Forelimb muscle (tissue), 1 donor: ENCODE data around the gene GALNT17. TPM values are rescaled to one million over a fixed set of nuclear protein-coding genes. Genes with fewer than 3 reads are reported as not detected.
"Not testable (repeated sequence)": the region's sequence is repeated elsewhere in the genome, so short reads cannot be mapped to it uniquely, and the experiment has no call there.

Experiments used
- DNase-seq: peaks from one replicate; pipeline ENCODE4 v3.0.0-alpha.2; 2013; ENCODE audit warnings: low read depth
- polyA plus RNA-seq: library from polyadenylated mRNA; unstranded; fragments of 120-200 nt; gene quantifications from one replicate; pipeline ENCODE4 v1.2.1, GENCODE V29; 2013; ENCODE audit not compliant: insufficient read length

The GALNT17 gene
- polyA plus RNA-seq, 1 donor, result 35.4 TPM

DNA sequence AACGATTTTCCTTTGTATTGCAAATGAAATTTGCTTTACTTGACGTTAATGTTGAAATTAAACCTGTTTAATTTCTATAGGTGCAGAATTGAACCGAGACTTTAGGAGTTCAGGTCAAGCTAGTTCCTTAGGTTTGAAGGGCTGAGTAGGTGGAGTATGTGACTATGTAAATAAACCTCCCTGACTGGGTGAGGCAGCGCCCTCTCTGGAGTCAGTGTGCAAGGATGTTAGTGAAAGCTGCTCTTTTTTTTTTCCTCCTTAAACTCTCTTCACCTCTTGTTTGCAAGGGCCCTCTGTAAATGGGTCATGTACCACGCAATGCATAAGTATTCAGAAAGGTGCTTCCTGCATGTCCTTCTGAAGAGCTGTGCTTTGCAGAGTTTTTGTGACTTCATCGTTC, 33.8 kb downstream of the GALNT17 start:
- no peak for DNase-seq

GRCh38 chr7:71171476-71171875, 39.5 kb downstream of the GALNT17 start:
- DNase-seq, result peak; percentile 65

DNA sequence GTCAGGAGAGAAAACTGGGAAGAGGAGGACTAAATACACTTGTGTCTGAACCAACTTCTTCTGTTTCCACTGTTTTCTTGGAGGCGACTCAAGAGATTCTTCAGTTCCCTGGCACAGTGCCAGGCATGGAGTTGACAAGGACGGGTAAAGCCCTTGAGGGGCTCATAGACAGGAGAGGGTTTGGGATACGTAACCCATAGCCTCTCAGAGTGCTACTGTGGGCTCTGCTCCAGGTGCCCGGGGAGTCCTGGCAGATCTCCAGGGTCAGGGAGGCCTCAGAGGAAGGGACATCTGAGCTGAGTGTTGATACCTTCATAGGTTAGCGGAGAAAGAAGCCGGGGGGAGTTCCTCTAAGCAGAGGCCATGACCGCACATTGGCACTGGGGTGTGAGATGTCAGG, 42.0 kb downstream of the GALNT17 start:
- DNase-seq, result no peak

DNA sequence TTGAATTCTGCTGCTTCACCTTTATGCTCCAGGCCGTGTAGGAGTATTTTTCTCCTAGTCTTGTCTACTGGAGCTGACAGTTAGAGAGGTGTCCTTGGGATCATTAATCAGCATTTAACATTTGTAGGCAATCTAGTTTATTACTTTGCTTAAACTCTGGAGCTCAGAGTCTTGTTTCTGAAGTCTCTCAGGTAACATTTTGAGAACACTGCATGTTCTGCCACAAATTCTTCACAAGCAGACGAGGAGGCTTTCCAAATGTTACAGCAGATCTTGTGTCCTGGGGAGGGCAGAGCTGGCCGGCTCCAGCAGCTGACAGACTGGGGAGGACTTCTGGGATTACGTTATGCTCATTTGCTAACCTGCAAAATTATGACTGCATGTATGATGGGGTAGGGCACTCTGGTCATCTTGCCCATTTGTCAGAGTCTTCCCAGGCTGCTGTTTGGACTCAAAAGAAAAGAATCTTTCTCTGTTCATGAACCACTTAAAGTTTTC, 50.5 kb downstream of the GALNT17 start:
- DNase-seq, result no peak

DNA sequence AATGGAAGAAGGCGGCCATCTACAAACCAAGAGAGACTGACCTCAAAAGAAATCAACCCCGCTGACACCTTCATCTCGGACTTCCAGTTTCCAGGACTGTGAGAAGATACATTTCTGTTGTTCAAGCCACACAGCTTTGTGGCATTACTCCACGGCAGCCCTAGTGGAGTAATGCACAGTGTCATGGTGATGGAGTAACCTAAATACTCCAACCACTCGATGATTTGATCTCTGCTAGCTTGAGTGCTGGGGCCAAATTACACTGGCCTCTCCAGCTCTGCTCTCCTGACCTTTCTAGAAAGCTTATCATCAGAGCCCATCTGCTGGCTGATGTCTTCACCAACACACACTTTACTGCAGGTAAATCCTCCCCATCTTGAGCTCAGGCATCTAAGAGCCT, 52.2 kb downstream of the GALNT17 start:
- DNase-seq, result no peak

DNA sequence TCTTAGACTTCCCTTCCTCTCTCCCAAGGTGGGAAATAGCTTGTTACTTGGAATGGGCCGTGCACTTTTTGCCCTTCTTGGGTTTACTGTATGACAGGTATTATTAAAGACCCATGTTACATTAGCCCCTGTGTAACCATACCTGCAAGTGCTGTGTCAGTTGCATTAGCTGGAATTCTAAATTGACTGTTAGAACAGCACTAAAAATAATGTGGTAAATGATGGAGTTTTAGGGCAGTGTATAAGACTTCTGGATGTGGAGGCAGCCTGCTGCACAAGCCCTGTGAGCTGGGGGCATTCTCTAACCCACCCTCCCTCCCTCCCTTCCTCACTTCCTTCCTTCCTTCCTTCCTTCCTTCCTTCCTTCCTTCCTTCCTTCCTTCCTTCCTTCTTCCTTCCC, 52.7 kb downstream of the GALNT17 start:
- no peak for DNase-seq

- DNase-seq, result no peak
These were observed 54.7 kb downstream of the GALNT17 start for GRCh38 chr7:71186535-71187057.

- no peak for DNase-seq
These were observed 59.8 kb downstream of the GALNT17 start for GRCh38 chr7:71191771-71192170.

DNA sequence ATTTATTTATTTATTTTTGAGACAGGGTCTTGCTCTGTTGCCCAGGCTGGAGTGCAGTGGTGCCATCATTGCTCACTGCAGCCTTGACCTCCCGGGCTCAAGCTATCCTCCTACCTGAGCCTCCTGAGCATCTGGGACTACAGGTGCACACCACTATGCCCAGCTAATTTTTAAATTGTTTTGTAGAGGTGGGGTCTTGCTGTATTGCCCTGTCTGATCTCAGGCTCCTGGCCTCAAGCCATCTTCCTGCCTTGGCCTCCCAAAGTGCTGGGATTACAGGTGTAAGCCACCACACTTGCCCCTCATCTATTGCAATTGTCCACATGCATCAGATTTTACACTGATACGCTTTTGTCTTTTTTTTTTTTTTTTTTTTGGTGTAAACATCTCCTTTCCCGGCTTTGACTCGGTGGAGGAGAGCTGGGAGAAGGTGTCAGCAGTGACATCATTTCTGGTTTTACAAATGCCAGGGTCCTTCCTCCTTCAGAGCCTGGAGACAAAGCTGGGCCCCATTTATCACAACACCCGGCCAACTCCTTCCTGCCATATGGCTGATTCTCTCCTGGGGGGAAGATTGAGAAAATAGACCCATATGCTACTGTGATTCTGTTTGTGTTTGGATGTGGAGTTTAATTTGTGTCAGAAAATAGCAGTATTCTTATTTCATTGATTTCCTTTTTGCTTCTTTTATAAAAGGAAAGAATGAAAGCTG, 61.3 kb downstream of the GALNT17 start:
- no peak for DNase-seq

GRCh38 chr7:71198391-71198790, 66.4 kb downstream of the GALNT17 start:
- DNase-seq, result no peak

DNA sequence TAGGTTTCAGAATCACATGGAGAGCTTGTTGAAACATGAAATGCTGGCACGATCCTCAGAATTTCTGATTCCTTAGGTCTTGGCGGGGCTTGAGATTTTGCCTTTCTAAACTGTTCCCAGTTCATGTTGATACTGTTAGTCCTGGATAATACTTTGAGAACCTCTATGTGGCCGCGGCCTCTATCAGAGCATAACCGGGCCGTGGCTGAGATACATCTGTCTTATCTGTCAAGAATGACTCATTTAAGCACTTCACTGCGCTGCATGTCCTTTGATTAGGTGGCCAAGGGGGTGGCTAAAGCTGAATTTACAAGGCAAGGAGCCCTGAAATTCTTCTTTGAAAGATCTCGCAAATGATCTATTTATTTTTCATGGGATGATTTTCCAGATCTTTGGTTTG, 66.9 kb downstream of the GALNT17 start:
- no peak for DNase-seq

GRCh38 chr7:71206184-71206583, 74.2 kb downstream of the GALNT17 start:
- no peak for DNase-seq

DNA sequence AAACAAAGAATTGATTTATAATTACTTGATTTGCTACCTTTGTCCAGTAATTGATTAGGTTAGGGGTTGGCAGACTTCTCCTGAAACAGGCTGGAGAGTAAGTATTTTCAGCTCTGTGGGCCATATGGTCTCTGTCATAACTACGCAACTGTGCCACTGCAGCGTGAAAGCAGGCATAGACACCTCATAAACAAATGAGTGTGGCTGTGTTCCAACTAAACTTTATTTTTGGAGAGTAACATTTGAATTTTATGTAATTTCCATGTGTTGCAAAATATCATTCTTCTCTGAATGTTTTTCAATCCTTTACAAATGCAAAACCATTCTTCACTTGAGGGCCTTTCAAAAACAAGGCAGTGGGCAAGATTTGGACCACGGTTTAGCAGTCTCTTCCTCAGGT, 76.9 kb downstream of the GALNT17 start:
- no peak for DNase-seq

GRCh38 chr7:71209484-71209883, 77.5 kb downstream of the GALNT17 start:
- not testable (repeated sequence) for DNase-seq

DNA sequence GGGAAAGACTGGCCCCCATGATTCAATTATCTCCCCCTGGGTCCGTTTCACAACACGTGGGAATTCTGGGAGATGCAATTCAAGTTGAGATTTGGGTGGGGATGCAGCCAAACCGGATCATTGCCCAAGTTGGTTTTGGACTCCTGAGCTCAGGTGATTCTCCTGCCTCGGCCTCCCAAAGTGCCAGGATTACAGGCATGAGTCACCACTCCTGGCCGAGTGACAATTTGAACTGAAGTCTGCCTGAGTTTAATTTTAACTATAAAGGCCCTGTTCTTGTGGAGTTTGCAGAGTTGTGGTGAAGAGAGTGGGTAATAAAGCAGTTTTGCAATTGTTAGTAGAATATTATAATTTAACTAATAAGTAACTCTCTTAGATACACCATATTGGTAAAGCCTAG, 78.3 kb downstream of the GALNT17 start:
- no peak for DNase-seq

DNA sequence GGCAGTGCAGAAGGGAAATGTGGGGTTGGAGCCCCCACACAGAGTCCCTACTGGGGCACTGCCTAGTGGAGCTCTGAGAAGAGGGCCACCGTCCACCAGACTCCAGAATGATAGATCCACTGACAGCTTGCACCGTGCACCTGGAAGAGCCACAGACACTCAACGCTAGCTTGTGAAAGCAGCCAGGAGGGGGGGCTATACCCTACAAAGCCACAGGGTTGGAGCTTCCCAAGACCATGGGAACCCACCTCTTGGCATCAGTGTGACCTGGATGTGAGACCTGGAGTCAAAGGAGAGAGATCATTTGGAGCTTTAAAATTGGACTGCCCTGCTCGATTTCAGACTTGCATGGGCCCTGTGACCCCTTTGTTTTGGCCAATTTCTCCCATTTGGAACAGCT, 80.5 kb downstream of the GALNT17 start:
- DNase-seq, result not testable (repeated sequence)

DNA sequence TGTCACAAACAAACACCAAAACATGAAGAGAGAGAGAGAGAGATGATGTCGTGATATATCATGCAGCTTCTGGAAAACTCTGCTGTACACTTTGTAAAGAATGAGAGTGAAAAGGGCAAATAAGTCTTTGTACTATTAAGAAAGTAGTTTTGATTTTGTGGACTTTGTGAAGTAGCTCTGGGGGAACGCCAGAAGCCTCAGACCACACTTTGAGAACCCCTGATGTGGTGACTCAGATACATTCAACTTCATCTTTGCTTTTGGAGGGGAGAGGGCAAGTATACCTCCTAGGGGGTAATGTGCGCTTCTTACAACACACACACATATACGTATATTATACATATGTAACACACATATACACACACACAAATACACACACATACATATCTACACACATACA, 84.3 kb downstream of the GALNT17 start:
- DNase-seq, result no peak

- no peak for DNase-seq
These were observed 88.3 kb downstream of the GALNT17 start for GRCh38 chr7:71220210-71220695.

- DNase-seq, result no peak
These were observed 89.1 kb downstream of the GALNT17 start for GRCh38 chr7:71221049-71221448.

- no peak for DNase-seq
These were observed 89.6 kb downstream of the GALNT17 start for GRCh38 chr7:71221549-71221948.

DNA sequence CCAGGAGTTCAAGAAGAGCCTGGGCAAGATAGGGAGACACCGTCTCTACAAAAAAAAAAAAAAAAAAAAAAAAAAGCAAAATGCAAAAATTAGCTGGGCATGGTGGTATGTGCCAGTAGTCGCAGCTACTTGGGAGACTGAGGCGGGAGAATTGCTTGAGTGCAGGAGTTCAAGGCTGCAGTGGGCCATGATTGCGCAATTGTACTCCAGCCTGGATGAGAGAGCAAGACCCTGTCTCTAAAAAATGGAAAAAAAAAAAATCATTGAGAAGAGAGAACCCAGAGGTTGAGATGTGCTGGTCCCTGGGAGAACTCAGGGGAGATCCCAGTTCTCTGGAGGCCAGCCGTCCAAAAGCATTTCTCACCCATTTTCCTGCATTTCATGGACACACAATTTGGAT, 95.2 kb downstream of the GALNT17 start:
- no peak for DNase-seq

DNA sequence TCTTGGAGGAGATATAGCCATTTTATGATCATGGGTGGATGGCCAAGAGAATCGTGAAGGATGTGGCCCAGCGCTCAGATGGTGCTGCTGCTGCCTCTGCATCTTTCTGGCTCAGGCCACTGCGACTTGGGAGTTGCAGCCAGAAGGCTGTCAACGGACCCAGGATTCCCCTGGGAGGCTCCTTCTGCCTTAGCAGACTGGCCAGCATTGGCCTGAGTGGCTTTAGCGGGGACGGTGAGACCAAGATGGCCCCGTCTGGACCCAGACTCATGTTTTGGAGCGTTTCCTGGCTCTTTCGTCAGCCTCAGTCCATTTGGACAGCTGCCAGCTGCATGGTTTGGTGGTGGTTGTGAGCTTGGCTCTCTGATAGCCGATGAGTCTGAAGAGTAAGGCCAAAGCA, 97.2 kb downstream of the GALNT17 start:
- DNase-seq, result no peak

DNA sequence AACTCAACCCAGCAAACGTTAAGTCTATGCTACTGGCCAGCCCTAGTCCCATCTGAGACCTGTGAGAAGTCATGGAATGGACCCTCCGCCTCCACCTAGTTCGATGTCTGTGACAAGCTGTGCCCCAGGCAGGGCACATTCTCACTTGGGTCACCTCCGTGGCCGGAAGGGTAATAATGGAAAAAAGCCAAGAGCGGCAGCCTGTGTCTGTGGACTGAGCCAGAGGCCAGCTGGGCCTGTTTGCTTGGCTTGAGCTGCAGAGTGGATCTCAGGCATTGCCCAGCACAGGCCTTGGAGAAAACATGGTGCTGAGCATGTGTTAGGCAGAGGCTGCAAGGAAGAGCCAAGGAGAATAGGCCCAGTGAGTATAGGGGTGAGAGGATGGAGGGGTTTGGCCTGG, 97.8 kb downstream of the GALNT17 start:
- DNase-seq, result no peak

GRCh38 chr7:71235253-71235652, 103.3 kb downstream of the GALNT17 start:
- no peak for DNase-seq
